HG02642 (cell line): Measurements from ENCODE around the gene PITPNB.
A peak's percentile ranks its signal among the peaks of the same experiment; 100 is the strongest.

Experiments
- ATAC-seq: cut with Tn5 transposase; IDR thresholded peaks from one replicate; pipeline ENCODE4 v1.9.1; 2021; ENCODE audit warnings: mild to moderate bottlenecking; ENCODE audit not compliant: unreplicated experiment, poor library complexity

PITPNB gene

GRCh38 chr22:27881421-27881820, 37.6 kb downstream of the PITPNB start:
- ATAC-seq, result no peak

- ATAC-seq, result no peak
Measured at GRCh38 chr22:27880778-27881394, 38.2 kb downstream of the PITPNB start.

GRCh38 chr22:27879923-27880322, 39.1 kb downstream of the PITPNB start:
- ATAC-seq, result no peak

GRCh38 chr22:27878541-27878940, 40.5 kb downstream of the PITPNB start:
- ATAC-seq, result no peak

GRCh38 chr22:27877501-27877900, 41.6 kb downstream of the PITPNB start:
- ATAC-seq, result peak; percentile 61

GRCh38 chr22:27876684-27877083, 42.4 kb downstream of the PITPNB start:
- ATAC-seq, result no peak

- no peak for ATAC-seq
Measured at GRCh38 chr22:27875951-27876350, 43.1 kb downstream of the PITPNB start.

GRCh38 chr22:27874764-27875163, 44.3 kb downstream of the PITPNB start:
- ATAC-seq, result no peak

- ATAC-seq, result no peak
Measured at GRCh38 chr22:27874185-27874584, 44.9 kb downstream of the PITPNB start.

GRCh38 chr22:27873472-27873871, 45.6 kb downstream of the PITPNB start:
- ATAC-seq, result no peak

GRCh38 chr22:27872488-27872887, 46.6 kb downstream of the PITPNB start:
- no peak for ATAC-seq

GRCh38 chr22:27871306-27872014, 47.6 kb downstream of the PITPNB start:
- ATAC-seq, result no peak

GRCh38 chr22:27870234-27871191, 48.5 kb downstream of the PITPNB start:
- ATAC-seq, result no peak

- no peak for ATAC-seq
Measured at GRCh38 chr22:27868732-27869282, 50.2 kb downstream of the PITPNB start.

- ATAC-seq, result no peak
Measured at GRCh38 chr22:27867953-27868731, 50.9 kb downstream of the PITPNB start.

- no peak for ATAC-seq
Measured at GRCh38 chr22:27867085-27867952, 51.7 kb downstream of the PITPNB start.

GRCh38 chr22:27866135-27867084, 52.6 kb downstream of the PITPNB start:
- no peak for ATAC-seq

- no peak for ATAC-seq
Measured at GRCh38 chr22:27865496-27865895, 53.6 kb downstream of the PITPNB start.
